Stimulated activated CD4-positive, alpha-beta T cell treated with anti-CD3 and anti-CD28 coated beads, Interleukin-2, amount 100 ng/mL, for 24 hours (primary cell): Measurements from ENCODE around the gene STAP2.

ENCODE experiments used
- DNase-seq, 2 donors: peaks; one replicate each; pipeline ENCODE4 v3.0.0-alpha.2; 2020

STAP2 gene

GRCh38 chr19:4326215-4326836, 12.3 kb downstream of the STAP2 start:
- no peak for DNase-seq

DNA sequence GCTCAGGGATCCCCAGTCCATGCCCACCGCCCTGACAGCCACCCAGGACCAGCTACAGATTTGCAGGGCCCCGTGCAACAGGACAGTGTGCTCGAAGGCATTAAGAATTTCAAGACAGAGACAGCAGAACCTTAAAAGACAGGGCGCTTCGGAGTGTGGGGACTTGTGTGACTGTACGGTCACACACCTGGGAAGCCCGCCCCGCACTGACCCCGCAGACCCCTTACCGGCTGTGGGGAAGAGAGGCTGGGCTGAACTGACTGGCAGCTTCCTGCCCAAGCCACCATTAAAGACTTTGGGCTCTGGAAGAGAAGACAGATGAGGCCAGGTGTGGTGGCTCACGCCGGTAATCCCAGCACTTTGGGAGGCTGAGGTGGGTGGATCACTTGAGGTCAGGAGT, 14.4 kb downstream of the STAP2 start:
- DNase-seq, result no peak

GRCh38 chr19:4323692-4324091, 14.9 kb downstream of the STAP2 start:
- no peak for DNase-seq

DNA sequence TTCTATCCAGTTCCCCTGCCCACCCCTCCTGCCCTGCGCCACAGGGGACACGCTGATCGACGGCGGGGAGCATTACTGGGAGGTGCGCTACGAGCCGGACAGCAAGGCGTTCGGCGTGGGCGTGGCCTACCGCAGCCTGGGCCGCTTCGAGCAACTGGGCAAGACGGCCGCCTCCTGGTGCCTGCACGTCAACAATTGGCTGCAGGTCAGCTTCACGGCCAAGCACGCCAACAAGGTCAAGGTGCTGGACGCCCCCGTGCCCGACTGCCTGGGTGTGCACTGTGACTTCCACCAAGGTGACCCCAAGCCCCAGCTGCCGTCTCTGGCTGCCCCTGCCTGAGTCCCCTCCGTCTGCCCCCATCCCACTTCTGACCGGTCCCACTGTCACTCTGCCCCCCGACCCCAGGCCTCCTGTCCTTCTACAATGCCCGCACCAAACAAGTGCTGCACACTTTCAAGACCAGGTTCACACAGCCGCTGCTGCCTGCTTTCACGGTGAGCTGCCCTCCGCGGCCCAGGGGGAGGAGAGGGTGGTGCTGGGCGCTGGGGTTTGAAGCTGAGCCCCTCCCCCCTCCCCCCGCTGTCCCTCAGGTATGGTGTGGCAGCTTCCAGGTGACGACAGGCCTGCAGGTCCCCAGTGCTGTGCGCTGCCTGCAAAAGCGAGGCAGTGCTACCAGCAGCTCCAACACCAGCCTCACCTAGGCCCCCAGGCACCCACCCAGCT, 15.5 kb downstream of the STAP2 start:
- no peak for DNase-seq

GRCh38 chr19:4320419-4320818, 18.2 kb downstream of the STAP2 start:
- no peak for DNase-seq

DNA sequence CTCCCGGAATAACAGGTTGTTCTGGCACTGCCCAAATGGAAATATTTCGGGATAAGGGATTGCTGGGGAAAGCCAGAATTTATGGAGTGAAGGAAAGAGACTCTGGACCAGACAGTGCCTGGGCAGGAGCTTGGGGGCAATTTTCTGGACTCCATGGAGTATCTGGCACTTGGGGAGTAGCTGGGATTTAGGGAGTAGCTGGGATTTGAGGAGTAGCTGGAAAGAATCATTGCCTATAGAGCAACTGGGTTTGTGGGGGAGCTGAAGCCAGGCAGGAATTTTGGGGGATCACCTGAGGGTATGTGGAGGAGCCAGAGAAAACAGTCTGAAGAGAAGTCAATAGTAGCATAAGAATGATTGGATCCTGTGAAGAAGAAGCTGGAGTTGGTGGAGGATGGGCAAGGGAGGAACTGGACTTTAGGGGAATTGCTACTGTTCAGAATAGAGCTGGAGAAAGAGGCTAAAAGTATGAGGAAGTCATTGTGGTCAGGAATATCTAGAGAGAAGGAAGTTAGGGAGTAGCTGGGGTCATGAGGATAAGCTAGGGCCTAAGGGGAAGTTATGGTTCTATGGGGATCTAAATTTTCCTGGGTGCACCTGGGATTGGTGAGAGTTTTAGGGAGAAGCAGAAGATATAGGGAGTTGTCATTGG, 19.4 kb downstream of the STAP2 start:
- no peak for DNase-seq

DNA sequence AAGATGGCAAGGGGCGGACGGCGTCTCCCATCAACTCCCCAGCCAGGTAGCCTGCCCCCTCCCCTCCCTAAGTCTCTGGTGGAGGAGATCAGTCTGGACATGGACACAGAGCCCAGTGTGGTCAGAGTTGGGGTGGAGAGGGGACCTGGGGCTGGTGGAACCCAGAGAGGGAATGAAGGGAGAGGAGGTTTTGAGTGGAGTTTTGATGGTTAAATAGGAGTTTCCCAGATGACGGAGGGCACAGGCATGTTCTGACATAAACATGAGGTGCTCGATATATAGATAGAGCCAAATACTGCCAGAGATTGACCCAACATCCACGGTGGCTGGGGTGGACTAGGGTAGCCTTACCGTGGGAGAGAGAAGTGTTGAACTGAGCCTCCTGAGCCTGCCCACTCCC, 20.2 kb downstream of the STAP2 start:
- DNase-seq, result no peak

GRCh38 chr19:4316956-4317355, 21.7 kb downstream of the STAP2 start:
- DNase-seq, result no peak

DNA sequence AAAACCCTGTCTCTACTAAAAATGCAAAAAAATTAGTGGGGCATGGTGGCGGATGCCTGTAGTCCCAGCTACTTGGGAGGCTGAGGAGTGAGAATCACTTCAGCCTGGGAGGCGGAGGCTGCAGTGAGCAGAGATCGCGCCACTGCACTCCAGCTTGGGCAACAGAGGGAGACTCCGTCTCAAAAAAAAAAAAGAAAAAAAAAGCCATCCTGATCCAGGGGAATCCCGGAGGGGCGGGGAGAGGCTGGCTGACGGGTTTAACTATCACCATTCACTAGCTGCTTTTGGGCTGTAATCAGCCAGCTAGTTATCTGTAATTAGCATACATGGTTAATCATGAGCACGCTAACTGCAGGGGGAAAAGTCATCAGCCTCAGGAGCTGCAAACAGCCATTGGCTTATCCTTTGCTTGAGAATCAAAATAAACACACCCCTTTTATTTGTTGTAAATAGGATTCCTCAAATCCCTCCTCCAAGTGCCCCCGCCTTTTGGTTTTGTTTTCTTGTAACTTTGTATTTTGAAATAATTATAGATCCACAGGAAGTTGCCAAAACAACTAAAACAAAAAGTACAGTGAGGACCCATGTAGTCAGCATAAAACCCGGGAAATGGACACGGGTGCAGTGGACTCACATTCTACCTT, 24.7 kb downstream of the STAP2 start:
- DNase-seq, result no peak

DNA sequence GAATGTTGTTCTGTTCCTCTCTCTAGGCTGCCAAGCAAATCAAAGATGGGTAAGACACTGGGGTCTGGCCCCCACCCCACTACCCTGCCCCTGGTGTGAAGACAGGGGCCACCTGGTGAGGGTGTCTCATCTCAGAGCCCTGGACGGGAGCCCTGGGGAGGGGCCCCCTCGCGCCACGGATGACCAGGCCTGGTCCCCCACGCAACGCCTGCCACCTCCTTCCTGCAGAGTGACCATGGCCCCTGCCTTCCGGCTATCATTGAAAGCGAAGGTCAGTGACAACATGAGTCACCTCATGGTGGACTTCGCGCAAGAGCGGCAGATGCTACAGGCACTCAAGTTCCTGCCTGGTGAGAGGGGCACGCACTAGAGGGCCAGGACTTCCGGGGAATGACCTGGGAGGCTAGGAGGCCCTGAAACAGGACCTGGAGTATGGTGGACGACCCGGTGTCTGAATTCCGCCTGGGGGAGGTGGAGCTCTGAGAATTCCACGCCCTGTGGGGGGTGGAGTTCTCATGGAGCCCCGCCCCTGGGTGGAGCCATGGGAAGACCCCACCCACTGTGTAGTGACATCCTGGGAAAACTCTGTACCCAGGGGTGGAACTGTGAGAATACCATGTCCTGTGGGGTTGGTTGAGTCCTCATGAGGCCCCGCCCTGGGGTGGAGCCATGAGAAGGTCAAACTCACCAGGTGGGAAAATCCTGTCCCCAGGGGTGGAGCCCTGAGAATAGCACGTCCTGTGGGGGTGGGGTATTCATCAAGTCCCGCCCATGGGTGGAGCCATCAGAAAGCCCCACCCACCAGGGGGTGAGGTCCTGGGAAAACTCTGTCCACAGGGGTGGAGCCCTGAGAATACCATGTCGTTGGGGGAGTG, 28.1 kb downstream of the STAP2 start:
- DNase-seq, result peak in 1 of 2 donors; percentile 31

- no peak for DNase-seq
Measured at GRCh38 chr19:4305659-4306058, 33.0 kb downstream of the STAP2 start.

DNA sequence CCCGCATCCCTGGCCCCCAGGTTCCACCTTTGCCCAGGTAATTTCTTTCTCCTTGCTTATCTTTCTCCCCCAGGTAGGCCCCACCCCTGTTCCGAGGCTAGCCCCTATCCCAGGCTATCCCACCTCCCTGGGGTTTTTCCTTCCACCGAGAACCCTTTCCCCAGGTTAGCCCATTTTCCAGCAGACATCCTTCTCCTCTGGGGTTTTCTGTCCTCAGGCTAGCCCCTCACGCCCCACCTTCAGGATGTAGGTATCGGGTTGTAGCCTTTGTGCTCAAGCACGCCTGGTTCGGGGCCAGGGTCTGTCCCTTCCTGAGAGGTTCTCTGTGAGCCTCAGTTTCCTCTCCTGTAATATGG, 33.4 kb downstream of the STAP2 start:
- DNase-seq, result no peak

DNA sequence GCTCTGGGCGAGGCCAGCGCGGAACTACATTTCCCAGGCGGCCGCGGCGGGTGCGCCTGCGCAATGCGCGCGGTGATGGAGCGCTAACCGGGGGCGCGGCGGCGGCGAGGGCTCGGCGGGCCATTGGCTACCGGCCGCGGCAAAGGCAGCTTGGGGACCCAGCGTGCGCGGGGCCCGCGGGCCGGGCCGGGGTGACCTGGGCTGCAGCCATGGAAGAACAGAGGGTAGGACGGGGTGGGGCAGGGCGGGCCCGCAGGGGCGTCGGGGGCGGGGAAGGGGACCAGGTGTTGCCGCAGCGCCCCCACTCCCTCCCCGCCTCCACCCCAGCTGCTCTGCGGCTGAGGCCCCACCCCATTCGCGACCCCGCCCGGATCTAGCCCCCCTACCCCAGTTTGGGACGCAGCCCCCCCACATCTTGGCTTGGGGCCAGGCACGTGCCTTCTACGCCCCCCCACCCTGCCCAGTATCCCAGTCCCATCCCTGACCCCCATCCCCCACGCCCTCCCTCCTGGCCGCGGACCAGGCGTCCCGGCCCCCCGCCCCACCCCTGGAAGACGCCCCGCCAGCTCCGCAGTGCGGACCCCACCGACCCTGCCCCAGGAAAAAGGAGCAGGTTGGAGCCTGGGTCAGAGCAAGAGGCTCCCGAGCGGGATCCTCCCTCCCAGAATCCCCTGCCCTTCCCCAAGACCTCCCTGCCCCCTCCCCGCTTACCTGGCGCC, 33.9 kb downstream of the STAP2 start, which contains the start of gene FSD1:
FSD1 (plus strand) TSS at position 61 of the 719 bp plus-strand sequence; CDS start at position 210, 149 bp downstream.
- peak; percentile 76 to 86 for DNase-seq

- no peak for DNase-seq
Measured at GRCh38 chr19:4303819-4304537, 34.6 kb downstream of the STAP2 start.

DNA sequence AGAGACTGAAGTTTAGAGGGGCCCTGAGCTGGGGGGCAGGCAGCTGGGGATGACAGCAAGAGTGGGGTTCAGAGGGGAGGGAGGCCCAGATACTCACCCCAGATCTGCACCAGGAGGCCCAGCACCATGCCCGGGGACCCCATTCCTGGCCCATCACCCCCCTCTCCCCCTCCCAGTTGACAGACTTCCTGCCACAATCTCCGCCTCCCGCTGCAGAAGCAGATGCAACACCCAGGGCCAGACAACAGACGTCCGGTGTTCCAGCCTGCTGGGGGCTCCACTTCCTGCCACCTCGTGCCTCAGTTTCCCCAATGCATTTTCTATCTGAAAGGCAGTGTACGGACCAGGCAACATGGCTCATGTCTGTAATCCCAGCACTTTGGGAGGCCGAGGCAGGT, 36.4 kb downstream of the STAP2 start, which contains the start of gene TMIGD2:
TMIGD2 (minus strand) TSS at position 147 of the 398 bp plus-strand sequence; CDS start at position 143, 4 bp downstream.
- peak in 1 of 2 donors; percentile 21 for DNase-seq

- no peak for DNase-seq
Measured at GRCh38 chr19:4301590-4302242, 36.9 kb downstream of the STAP2 start.

DNA sequence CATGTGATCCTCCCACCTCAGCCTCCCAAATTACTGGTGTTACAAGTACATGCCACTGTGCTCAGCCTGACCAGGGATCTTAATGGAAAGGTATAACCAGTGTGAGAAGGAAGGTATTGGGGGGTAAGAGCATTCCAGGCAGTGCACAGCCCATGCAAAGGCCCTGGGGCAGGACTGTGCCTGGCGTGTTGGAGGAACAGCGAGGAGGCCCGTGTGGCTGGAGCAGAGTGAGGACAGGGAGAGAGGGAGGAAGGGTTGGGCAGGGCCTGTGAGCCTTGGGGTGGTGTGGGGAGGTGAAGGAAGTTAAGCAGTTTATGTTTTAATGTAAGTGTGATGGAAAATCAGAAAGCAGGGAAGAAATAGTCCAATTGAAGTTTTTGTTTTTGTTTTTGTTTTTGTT, 38.0 kb downstream of the STAP2 start:
- no peak for DNase-seq

- DNase-seq, result no peak
Measured at GRCh38 chr19:4298810-4299550, 39.6 kb downstream of the STAP2 start.

GRCh38 chr19:4297901-4298809, 40.5 kb downstream of the STAP2 start:
- peak in 1 of 2 donors; percentile 35 for DNase-seq
